HUDEP-2 (cell line): ENCODE data around the gene APOOL.
A peak's percentile ranks its signal among the peaks of the same experiment; 100 is the strongest.
"Not testable (repeated sequence)": the region's sequence is repeated elsewhere in the genome, so short reads cannot be mapped to it uniquely, and the experiment has no call there.

Experiments used
- DNase-seq, 76 experiments: peaks; one replicate each; lab custom pipeline; 2025; ENCODE audit not compliant: unreplicated experiment in 76 of 76; lab: John Stamatoyannopoulos, UW

APOOL gene, protein sequence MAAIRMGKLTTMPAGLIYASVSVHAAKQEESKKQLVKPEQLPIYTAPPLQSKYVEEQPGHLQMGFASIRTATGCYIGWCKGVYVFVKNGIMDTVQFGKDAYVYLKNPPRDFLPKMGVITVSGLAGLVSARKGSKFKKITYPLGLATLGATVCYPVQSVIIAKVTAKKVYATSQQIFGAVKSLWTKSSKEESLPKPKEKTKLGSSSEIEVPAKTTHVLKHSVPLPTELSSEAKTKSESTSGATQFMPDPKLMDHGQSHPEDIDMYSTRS

GRCh38 chrX:85003655-85004244, at the start of gene APOOL:
Gene APOOL (plus strand): TSS chrX:85003877. CDS start chrX:85003913, 36 bp downstream.
- peak in 74 of 76 experiments; percentile 21 to 89 (median 74) for DNase-seq

GRCh38 chrX:84956304-84956703, 47.4 kb upstream of the APOOL start:
- peak in 1 of 76 experiments; percentile 0 for DNase-seq

- DNase-seq = no peak
Observed at GRCh38 chrX:84974803-84975202, 28.9 kb upstream of the APOOL start.

DNA sequence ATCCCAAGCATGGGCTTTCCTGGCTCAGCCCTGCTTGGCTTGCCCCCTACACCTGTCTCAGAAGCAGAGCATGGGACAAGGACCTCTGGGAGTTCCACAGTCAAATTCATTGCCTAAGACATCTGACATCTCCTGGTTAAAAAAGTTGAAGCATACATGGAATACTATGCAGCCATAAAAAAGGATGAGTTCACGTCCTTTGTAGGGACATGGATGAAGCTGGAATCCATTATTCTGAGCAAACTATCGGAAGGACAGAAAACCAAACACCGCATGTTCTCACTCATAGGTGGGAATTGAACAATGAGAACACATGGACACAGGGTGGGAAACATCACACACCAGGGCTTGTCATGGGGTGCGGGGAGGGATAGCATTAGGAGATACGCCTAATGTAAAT, 11.9 kb upstream of the APOOL start:
- DNase-seq = not testable (repeated sequence)

GRCh38 chrX:84993150-84993549, 10.5 kb upstream of the APOOL start:
- no peak for DNase-seq

DNA sequence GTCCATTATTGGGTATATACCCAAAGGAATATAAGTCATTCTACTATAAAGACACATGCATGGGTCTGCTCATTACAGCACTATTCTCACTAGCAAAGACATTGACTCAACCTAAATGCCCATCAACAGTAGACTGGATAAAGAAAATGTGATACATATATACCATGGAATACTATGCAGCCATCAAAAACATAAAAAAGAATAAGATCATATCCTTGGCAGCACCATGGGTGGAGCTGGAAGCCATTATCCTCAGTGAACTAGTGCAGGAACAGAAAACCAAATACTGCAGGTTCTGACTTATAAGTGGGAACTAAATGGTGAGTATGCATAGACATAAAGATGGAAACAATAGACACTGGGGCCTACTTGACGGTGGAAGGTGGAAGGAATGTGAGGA, 2.3 kb upstream of the APOOL start:
- no peak for DNase-seq

DNA sequence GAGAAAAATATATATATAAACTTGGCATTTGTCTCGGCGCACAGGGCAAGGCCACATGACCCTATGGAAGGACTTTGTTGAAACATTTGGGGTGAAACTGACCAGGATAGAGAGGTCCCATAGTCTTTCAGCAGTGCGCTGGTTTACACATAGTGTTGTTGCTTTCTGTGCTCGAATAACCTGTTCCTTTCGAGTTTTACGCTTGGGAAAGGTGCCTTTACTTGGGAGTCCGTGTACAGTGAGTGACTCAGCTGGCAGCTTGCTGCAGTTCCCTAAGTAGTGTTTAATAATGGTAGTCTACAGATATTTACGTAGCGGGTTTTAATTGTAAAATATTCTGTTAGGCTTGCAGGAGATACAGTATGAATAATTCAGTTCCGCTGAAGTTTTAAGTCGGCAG, 578 bp downstream of the APOOL start:
- DNase-seq = peak in 4 of 76 experiments; percentile 0 to 32 (median 14)

DNA sequence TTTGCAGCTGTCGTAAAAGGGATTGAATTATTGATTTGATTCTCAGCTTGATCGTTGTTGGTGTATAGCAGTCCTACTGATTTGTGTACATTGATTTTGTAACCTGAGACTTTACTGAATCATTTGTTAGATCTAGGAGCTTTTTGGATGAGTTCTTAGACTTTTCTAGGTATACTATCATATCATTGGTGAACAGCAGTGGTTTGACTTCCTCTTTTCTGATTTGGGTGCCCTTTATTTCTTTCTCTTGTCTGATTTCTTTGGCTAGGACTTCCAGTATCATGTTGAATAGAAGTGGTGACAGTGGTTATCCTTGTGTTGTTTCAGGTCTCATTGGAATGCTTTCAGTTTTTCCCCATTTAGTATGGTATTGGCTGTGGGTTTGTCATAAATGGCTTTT, 8.4 kb downstream of the APOOL start:
- peak in 1 of 76 experiments; percentile 0 for DNase-seq

DNA sequence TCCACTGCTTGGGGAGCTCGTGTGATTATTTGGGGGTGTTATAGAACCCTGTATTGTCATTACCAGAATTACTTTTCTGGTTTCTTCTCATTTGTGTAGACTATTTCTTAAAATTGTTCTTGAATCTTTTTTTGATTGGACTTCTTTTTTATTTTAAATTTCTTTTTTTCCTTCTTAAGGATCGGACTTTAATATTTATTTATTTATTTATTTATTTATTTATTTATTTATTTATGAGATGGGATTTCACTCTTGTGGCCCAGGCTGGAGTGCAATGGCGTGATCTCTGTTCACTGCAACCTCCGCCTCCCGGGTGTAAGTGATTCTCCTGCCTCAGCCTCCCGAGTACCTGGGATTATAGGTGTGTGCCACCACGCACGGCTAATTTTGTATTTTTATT, 11.7 kb downstream of the APOOL start:
- DNase-seq = not testable (repeated sequence)

- no peak for DNase-seq
Observed at GRCh38 chrX:85017721-85018120, 14.0 kb downstream of the APOOL start.

DNA sequence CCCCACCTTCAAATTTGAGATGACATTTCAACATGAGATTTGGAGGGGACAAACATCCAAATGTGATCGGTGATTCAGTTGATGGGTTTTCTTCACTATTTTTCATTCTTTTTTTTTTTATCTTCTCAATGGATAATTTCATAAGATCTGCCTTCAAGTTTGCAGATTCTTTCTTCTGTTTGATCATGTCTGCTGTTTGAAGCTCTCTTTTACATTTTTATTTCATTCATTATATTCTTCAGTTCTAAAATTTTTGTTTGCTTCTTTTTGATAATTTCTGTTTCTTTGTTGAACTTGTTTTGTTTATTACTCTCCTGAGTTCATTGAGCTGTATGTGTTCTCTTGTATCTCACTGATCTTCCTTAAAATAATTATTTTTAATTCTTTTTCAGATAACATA, 14.8 kb downstream of the APOOL start:
- DNase-seq = no peak

- no peak for DNase-seq
Observed at GRCh38 chrX:85020216-85020615, 16.5 kb downstream of the APOOL start.

DNA sequence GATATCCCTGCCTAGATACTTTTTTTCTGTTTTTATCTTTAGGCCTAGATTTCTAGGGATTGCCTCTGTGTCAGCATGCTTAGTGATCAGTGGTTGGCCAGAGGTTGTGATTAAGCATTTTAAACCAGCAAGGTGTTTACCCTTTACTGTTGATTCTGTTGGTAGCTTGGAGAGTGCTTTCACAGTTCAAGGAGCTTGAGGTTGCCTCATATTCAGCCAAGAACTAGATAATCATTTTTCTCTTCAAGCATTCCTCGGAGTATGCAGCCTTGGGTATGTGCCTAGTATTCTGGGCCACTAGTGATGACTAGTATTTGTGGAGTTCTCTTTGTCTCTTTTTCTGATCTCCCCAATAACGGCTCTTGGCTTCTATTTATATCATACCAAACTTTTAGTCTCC, 20.4 kb downstream of the APOOL start:
- peak in 2 of 76 experiments; percentile 3 to 11 for DNase-seq

GRCh38 chrX:85024562-85024961, 20.9 kb downstream of the APOOL start:
- DNase-seq = no peak

- no peak for DNase-seq
Observed at GRCh38 chrX:85026170-85026569, 22.5 kb downstream of the APOOL start.

- DNase-seq = no peak
Observed at GRCh38 chrX:85029043-85029442, 25.4 kb downstream of the APOOL start.

- no peak for DNase-seq
Observed at GRCh38 chrX:85031505-85031904, 27.8 kb downstream of the APOOL start.

- no peak for DNase-seq
Observed at GRCh38 chrX:85037114-85037513, 33.4 kb downstream of the APOOL start.

DNA sequence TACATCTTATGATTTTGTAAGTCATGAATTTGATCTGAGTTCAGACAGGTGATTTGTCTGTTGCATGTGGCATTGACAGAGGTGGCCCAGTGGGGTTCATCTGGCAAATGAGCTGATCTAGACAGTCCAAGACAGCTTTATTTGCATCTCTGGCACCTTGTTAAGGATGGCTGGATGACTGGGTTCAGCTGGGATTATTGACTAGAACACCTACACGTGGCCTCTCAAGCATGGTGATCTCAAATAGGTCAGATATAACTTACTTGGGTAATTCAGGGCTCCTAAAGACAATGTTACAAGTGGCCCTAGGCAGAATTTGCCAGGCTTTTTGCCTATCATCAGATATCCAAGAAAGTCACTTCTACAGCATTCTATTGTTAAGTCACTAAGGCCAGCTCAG, 48.0 kb downstream of the APOOL start:
- DNase-seq = no peak

GRCh38 chrX:85052205-85052604, 48.5 kb downstream of the APOOL start:
- no peak for DNase-seq

GRCh38 chrX:85052636-85053343, 49.1 kb downstream of the APOOL start:
- no peak for DNase-seq
